ENCODE results near the gene GFOD2. TPM values are rescaled to one million over a fixed set of nuclear protein-coding genes. Genes with fewer than 3 reads are reported as not detected.

The GFOD2 gene
- total and polyA plus RNA-seq, 9 donors: 8.3 to 15.9 (median 12.9) TPM

GRCh38 chr16:67740391-67740790, 21.3 kb upstream of the GFOD2 start:
- TF ChIP-seq, protein P1, sequence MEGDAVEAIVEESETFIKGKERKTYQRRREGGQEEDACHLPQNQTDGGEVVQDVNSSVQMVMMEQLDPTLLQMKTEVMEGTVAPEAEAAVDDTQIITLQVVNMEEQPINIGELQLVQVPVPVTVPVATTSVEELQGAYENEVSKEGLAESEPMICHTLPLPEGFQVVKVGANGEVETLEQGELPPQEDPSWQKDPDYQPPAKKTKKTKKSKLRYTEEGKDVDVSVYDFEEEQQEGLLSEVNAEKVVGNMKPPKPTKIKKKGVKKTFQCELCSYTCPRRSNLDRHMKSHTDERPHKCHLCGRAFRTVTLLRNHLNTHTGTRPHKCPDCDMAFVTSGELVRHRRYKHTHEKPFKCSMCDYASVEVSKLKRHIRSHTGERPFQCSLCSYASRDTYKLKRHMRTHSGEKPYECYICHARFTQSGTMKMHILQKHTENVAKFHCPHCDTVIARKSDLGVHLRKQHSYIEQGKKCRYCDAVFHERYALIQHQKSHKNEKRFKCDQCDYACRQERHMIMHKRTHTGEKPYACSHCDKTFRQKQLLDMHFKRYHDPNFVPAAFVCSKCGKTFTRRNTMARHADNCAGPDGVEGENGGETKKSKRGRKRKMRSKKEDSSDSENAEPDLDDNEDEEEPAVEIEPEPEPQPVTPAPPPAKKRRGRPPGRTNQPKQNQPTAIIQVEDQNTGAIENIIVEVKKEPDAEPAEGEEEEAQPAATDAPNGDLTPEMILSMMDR (IDR thresholded peaks at IDR 0.05): no peak
- TF ChIP-seq EP300 (IDR thresholded peaks at IDR 0.05) (no peak), POLR2A (IDR thresholded peaks at IDR 0.05) (no peak)
- Histone ChIP-seq H3K27ac (no peak overlapping the region), H3K36me3 (no peaks in the 10 kb centered on the region), H3K4me3 (no peak overlapping the region), H3K4me1 (ENCODE audit: insufficient read depth) (no peaks in the 10 kb centered on the region), H3K27me3 (no peaks in the 10 kb centered on the region), H3K9me3 (no peaks in the 10 kb centered on the region)
- intact Hi-C loops (cut with DNase I): no loop called here
- no peak for DNase-seq
- 92 to 93% (median 93%) methylated on average over 3 of the region's 3 CpGs for WGBS, 3 donors

GRCh38 chr16:67736858-67737257, 17.7 kb upstream of the GFOD2 start:
- WGBS, 3 donors: 90 to 99% (median 98%) methylated on average over 4 of the region's 4 CpGs
- no peak for TF ChIP-seq POLR2A (IDR thresholded peaks at IDR 0.05)
- TF ChIP-seq EP300 (IDR thresholded peaks at IDR 0.05): no peak
- TF ChIP-seq, protein P1 (IDR thresholded peaks at IDR 0.05): no peak
- H3K4me1 ChIP-seq (ENCODE audit: insufficient read depth): no peaks in the 10 kb centered on the region
- DNase-seq: no peak
- no peaks in the 10 kb centered on the region for H3K36me3 ChIP-seq
- H3K9me3 ChIP-seq: no peaks in the 10 kb centered on the region
- H3K4me3 ChIP-seq: no peak overlapping the region
- intact Hi-C loops (cut with DNase I): no loop called here
- H3K27ac ChIP-seq: no peak overlapping the region
- H3K27me3 ChIP-seq: no peaks in the 10 kb centered on the region

GRCh38 chr16:67734731-67735201, 15.7 kb upstream of the GFOD2 start:
- Histone ChIP-seq H3K36me3 (no peaks in the 10 kb centered on the region), H3K9me3 (no peaks in the 10 kb centered on the region), H3K4me3 (no peak overlapping the region), H3K4me1 (ENCODE audit: insufficient read depth) (no peaks in the 10 kb centered on the region), H3K27me3 (no peaks in the 10 kb centered on the region), H3K27ac (no peak overlapping the region)
- no peak for DNase-seq
- WGBS, 3 donors: 77 to 84% (median 82%) methylated on average over 9 of the region's 9 CpGs
- intact Hi-C loops (cut with DNase I): no loop called here
- TF ChIP-seq EP300 (IDR thresholded peaks at IDR 0.05) (no peak), POLR2A (IDR thresholded peaks at IDR 0.05) (no peak)
- TF ChIP-seq, protein P1 (IDR thresholded peaks at IDR 0.05): no peak

GRCh38 chr16:67733734-67734470, 14.8 kb upstream of the GFOD2 start:
- TF ChIP-seq, protein P1 (IDR thresholded peaks at IDR 0.05): no peak
- no peak for TF ChIP-seq POLR2A (IDR thresholded peaks at IDR 0.05)
- no peak for TF ChIP-seq EP300 (IDR thresholded peaks at IDR 0.05)
- H3K27ac ChIP-seq: no peak overlapping the region
- H3K4me3 ChIP-seq: no peak overlapping the region
- no peaks in the 10 kb centered on the region for H3K4me1 ChIP-seq (ENCODE audit: insufficient read depth)
- DNase-seq: no peak
- no peaks in the 10 kb centered on the region for H3K36me3 ChIP-seq
- no peaks in the 10 kb centered on the region for H3K9me3 ChIP-seq
- no peaks in the 10 kb centered on the region for H3K27me3 ChIP-seq
- 84 to 91% (median 87%) methylated on average over 5 of the region's 5 CpGs for WGBS, 3 donors
- intact Hi-C loops (cut with DNase I): no loop called here
